GM18519 (cell line): Measurements from ENCODE around the gene STIL.

Experiments
- ATAC-seq: cut with Tn5 transposase; IDR thresholded peaks from one replicate; pipeline ENCODE4 v1.9.1; 2021; ENCODE audit warnings: mild to moderate bottlenecking, moderate library complexity; ENCODE audit not compliant: unreplicated experiment, low FRiP score

The STIL gene

DNA sequence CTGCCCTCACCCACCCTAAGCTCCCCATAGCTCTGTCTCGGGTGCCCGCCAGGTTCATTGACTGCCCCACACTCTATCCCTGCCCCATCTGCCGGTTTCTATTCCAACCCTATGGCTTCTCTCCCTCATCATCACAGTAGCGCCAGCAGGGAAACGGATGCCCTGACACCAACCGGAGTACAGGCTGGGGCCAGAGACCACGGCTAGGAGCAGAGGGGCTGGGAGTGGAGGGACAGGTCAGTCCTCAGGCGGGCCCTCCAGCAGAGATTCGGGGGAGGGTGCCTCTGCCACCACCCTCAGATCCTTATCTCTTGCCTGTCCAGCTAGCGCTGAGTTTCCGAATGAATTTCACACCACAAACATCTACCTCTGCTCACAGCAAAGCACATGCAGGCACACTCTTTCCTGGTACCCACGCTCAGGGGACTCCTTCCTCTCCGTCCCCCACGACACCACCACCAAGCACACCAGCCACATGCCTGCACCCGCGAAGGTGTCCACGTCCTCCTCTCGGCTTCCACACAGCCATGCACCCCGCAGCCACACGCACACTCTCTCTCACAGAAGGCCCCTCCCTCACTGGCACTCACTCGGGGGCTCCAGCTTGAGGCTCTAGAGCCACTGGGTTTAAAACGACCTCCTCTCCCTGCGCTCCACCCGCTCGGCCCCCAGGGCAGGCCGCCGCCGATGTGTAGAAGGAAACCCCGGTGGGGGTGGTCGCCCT, 89.1 kb downstream of the STIL start:
- no peak for ATAC-seq

GRCh38 chr1:47223921-47224675, 89.8 kb downstream of the STIL start:
- no peak for ATAC-seq

DNA sequence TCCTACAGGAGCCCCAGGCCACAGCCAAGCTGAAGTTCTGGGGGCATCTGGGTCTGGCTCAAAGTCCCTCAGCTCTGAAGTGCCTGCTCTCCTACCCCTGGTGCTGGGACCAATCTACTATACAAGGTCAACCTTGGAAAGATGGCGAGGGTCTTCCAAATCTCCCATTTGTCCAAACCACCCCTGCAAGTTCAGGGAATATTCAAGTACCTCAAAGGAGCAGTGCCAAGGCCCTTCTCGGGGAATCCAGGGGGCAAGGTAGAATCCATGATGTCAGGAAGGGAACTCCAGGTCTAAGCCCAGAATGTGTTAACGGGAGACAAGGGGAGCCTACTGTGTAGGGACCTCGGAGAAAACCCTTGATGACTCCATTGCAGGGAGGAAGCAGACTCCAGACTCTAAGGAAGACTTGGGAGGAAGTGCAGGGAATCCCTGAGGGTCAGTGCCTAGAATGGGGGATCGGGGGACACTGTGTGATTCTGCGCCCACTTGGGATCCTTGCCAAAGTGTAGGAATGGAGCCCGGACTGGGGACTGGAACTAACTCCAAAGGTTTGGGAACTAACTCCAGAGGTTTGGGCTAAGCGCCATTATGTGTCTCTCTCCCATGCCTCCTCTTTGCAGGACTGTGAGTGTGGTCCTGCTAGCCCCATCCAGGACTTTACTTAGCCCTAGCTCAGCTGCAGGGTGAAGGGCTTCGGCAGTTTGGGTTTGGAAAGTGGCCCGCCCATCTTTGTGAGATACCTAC, 90.6 kb downstream of the STIL start:
- no peak for ATAC-seq

DNA sequence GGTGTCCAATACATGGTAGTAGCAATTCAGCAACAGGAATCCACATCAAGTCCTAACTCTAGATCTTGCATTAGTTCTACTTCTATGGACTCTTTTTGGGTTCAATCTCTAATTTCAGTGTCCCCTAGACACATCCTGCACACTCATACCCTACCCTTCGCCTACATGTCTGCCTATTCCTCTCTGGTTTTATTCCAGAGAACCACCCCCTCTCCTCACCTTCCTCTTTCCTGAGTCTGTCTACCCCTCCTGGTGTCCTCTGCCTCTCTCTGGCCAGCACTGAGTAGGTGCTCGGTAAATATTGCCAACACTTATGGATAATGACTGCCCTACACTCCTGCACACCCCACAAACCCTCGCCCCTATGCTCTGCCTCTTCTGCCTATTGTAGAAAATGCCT, 91.5 kb downstream of the STIL start:
- no peak for ATAC-seq

DNA sequence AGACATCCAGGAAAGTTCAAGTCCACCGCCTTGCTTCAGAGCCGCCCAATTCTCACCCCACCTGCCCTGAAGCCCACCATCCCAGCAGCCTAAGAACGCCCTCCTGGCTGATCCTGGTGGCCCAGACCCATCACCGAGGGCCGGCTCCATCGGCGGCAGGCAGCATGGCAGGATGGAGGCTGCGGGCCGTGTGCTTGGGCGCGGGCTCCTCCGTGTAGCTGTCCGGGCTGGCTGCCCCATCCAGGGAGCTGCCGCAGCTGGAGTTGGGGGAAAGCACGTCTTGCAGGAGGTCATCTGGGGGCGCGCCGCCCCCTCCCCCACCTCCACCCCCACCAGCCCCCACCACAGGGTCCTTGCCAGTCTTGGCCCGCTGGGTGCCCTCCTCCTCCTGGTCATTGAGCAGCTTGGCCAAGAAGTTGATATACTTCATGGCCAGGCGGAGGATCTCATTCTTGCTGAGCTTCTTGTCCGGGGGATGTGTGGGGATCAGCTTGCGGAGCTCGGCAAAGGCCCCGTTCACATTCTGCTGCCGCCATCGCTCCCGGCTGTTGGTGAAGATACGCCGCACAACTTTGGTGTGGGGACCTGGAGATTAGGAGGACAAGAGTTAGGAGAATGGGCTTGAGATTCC, 94.2 kb downstream of the STIL start:
- no peak for ATAC-seq

- ATAC-seq, result no peak
Observed at GRCh38 chr1:47219001-47219400, 94.9 kb downstream of the STIL start.

DNA sequence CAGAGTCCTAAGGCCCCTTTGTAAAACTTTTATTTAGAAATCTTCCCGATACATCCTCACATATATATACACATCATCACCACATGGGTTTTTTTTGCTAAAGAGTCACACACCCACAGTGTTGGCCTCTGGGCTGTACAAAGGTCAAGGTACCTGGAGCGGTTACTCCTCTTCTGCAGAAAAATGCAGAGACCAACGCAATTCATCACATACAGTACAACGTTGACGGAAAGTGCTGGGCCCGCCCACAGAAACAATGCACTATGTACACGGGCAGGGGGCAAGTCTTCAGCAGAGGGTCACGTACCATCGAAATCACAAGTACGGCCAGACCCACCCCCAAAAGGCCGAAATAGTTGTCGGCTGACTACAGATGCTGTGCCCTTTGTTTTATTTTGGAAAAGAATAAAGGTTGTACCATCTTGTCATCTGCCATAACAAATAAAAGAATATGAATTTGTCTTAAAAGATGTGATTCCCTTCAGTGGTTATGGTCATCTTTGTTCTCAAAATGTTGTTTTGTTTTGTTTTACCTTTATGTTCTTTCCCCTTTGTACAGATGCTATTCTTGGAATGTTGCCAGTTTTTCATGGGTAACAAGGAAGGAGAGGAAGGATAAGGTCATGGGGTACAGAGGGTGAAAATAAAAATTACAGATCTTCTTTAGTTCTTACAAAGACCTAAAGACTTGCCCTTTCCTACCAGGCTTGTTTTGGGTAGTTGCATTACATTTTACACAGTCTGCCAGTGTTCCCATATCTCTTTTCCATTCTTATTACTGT, 97.5 kb downstream of the STIL start:
- no peak for ATAC-seq

DNA sequence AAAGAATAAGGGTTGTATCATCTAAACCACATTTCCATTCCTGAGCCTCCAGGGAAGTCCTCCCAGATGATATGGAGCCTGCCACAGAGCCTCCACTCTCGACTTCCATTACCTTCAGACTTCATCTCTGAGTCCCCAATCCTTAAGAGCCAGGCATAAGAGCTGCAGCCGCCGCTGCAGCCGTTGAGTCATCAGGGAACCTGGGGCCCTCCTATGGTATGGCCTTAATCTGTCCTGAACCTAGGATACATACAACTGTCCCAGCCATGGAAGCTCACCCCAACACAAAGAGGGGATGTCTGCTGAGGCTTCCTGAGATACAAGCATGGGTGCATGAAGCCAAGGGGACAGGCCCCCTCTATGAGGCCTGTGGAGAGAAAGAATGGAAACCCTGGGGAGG, 98.2 kb downstream of the STIL start:
- ATAC-seq, result no peak

DNA sequence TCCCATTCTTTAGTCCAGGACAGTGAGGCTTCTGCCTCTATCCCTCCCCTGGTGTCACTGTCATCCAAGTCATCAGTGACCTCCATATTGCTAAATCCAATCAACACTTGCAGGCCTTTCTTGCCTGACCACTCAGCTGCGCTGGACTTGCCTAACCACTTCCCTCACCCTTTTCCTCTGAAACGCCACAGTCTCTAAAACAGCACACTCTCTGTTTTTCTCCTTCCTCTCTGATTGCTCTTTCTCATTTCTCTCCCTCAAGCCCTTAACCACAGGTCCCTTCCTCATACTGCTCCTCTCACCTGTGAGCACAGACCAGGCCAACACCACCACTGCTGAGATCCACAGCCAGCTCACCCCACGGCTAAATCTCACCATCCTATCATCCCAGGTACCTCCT, 99.4 kb downstream of the STIL start:
- no peak for ATAC-seq

GRCh38 chr1:47213230-47213963, 100.5 kb downstream of the STIL start:
- ATAC-seq, result no peak

DNA sequence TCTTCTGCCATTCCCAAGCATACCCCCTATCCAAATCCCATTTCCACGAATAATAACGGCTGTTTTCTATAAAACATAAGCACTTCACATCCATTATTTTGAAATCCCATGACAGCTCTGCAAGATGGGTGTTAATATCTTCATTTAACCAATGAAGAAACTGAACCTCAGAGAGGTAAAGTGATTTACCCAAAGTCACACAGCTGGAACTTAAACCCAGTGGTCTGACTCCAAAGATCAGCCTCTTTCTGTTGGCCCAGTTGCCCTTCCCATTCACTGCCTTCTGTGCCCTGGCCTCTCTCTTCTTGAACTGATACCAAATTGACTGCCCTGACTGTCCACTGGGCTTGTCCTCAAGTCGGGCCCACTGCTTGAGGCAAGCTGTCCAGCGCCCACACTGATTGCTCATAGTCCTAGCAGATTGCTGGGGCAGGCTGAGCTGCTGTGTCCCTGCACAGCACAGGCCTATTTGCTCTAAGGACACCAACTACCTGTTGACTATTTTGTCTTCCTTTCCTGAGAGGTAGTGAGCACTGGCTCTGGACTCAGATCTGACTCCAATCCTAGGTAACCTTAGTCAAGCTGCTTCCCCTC, 101.2 kb downstream of the STIL start:
- ATAC-seq, result no peak

DNA sequence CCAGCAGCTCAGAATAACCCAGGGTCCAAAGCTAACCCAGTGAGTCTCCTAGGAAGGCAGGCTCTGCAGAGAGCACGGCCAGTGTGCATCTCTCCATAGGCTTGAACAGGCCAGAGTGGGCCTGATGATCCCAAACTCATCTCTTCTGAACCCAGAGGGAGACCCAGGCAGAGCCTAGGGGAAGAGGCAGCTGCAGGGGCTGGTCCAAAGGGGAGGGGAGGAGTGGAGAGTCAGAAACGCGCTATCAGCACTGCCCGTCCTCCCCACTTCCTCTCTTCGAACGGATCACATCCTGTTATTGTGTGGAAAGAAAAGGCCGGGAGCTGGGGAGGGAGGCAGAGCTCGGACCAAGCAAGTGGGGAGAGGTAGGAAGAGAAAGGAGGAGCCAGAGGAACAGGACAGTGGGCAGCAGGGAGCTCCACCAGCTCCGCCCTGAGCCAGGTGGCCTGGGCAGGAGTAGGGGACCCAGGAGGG, 102.1 kb downstream of the STIL start:
- no peak for ATAC-seq

DNA sequence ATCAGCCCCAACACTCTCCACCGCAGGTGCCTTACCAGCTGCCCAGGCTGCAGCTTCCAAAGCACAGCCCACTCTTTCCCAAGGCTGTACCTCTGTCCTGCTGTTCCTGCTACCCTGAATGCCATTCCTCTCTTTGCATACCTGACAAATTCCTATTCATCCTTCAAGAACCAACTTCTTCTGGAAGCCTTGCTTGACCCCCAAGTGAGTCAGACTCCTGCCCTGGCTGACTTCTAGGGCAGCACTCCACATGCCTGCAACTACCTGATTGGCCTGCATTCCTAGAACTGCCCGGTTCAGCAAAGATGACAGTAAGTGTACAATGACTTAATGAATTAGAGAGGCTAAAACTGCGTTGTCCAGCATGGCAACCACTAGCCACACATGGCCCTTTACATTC, 103.3 kb downstream of the STIL start:
- ATAC-seq, result no peak

DNA sequence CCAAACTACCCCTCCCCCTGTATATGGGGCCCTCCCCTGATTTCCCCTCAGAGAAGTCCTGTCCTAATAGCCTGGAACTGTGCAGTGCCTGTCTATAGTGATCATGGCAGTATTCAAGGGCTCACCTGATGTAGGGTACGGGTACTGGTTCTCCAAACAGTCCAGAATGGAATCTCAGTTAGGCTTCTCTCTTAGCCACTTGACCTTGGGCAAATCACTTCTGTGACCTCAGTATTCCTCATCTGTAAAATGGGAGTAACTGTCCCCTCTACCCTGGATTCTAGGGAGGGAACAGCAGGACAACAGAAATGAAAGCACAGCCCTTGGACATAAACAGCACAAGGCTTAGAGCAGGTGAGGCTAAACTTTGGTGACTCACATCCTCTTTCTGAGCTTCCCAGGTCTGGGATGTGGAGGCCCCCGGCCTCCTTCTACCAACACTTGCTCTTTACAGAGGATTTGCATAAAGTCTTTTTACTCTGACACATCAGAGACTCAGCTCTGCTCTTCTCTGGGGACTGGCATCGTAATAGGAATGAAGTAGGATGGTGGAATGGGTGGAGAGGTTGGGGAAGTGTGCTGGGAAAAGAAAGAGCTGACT, 104.1 kb downstream of the STIL start:
- peak; percentile 84 for ATAC-seq

GRCh38 chr1:47209091-47209490, 104.9 kb downstream of the STIL start:
- ATAC-seq, result no peak

- ATAC-seq, result no peak
Observed at GRCh38 chr1:47208374-47208850, 105.5 kb downstream of the STIL start.

DNA sequence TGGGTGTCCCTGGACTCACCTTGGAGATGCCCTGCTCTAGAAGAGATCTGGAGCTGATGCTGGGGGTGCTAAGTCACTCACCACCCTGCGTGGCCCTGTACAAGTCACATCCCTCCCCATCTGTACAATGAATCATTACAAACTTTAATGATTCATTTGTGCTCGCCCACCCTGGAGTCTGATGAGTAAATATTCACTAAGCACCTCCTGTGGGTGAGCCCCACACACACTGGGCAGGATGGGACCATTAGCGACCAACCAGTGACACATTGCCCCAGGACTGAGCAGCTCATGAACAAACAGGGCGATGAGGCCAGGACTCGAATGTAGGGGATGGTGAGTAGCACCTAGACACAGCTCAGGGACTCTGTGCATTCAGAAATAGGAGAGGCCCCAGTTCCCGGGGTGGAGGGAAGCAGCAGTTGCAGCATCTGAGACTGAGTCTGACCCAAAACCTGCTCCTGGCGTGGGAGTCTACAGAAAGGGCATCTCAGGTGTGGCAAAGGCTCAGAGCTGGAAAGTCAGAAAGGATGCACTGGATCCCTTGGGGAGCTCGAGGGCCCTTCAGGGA, 106.1 kb downstream of the STIL start:
- no peak for ATAC-seq

DNA sequence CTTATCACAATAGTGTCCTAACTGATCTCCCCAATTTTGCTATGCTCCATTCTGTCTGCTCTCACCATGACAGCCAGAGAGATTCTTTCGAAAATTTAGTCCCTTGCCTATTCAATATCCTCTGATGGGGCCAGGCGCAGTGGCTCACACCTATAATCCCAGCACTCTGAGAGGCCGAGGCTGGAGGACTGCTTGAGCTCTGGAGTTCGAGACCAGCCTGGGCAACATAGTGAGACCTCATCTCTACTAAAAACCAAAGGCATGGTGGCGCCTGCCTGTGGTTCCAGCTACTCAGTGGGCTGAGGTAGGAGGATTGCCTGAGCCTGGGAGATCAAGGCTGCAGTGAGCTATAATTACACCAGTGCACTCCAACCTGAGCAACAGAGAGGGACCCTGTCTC, 108.0 kb downstream of the STIL start:
- ATAC-seq, result no peak
